ENCODE measurements around the gene ACO1. TPM values are rescaled to one million over a fixed set of nuclear protein-coding genes. Genes with fewer than 3 reads are reported as not detected.

Gene ACO1
- total RNA-seq, 4 donors from 2014 or later = 9.7 to 23.7 (median 15.5) TPM

GRCh38 chr9:32455738-32456137 lies 71.3 kb downstream of the ACO1 start:
- WGBS, 2 donors = 66 to 70% methylated on average over 5 of the region's 5 CpGs
- TF ChIP-seq POLR2A (IDR thresholded peaks at IDR 0.05) (no peak), CTCF (IDR thresholded peaks at IDR 0.05) (no peak)
- intact Hi-C loops (cut with DNase I; ENCODE audit: low total_unique reads) = no loop called here
- no peak for DNase-seq (ENCODE audit: low spot score in 2 of 2)
- no peak overlapping the region for H3K4me3 ChIP-seq (ENCODE audit: low read depth, poor library complexity, severe bottlenecking)

GRCh38 chr9:32456564-32456963 lies 72.1 kb downstream of the ACO1 start:
- intact Hi-C loops (cut with DNase I; ENCODE audit: low total_unique reads) = no loop called here
- TF ChIP-seq POLR2A (IDR thresholded peaks at IDR 0.05) (no peak), CTCF (IDR thresholded peaks at IDR 0.05) (no peak)
- no peak overlapping the region for H3K4me3 ChIP-seq (ENCODE audit: low read depth, poor library complexity, severe bottlenecking)
- DNase-seq (ENCODE audit: low spot score in 2 of 2) = no peak
- WGBS, 2 donors = 92 to 100% methylated on average over 1 of the region's 1 CpG

- DNase-seq (ENCODE audit: low spot score in 2 of 2) = no peak
- H3K4me3 ChIP-seq (ENCODE audit: low read depth, poor library complexity, severe bottlenecking) = no peak overlapping the region
- WGBS, 2 donors = 86 to 89% methylated on average over 5 of the region's 5 CpGs
- intact Hi-C loops (cut with DNase I; ENCODE audit: low total_unique reads) = no loop called here
- no peak for TF ChIP-seq CTCF (IDR thresholded peaks at IDR 0.05)
- no peak for TF ChIP-seq POLR2A (IDR thresholded peaks at IDR 0.05)
These were observed 79.3 kb downstream of the ACO1 start for GRCh38 chr9:32463500-32464293.

- TF ChIP-seq POLR2A (IDR thresholded peaks at IDR 0.05) (no peak), CTCF (IDR thresholded peaks at IDR 0.05) (no peak)
- intact Hi-C loops (cut with DNase I; ENCODE audit: low total_unique reads) = no loop called here
- WGBS, 2 donors = 26 to 96% methylated on average over 1 of the region's 1 CpG
These were observed 84.3 kb downstream of the ACO1 start for GRCh38 chr9:32468740-32469139.

GRCh38 chr9:32472344-32472743 lies 87.9 kb downstream of the ACO1 start:
- intact Hi-C loops (cut with DNase I; ENCODE audit: low total_unique reads) = no loop called here
- H3K4me3 ChIP-seq (ENCODE audit: low read depth, poor library complexity, severe bottlenecking) = no peak overlapping the region
- TF ChIP-seq CTCF (IDR thresholded peaks at IDR 0.05) (no peak), POLR2A (IDR thresholded peaks at IDR 0.05) (no peak)
- 97 to 99% methylated on average over 3 of the region's 3 CpGs for WGBS, 2 donors
- DNase-seq (ENCODE audit: low spot score in 2 of 2) = no peak

More at GRCh38 chr9:32468740-32469139, 84.3 kb downstream of the ACO1 start:
- DNase-seq (ENCODE audit: low spot score in 2 of 2) = no peak
- no peak overlapping the region for H3K4me3 ChIP-seq (ENCODE audit: low read depth, poor library complexity, severe bottlenecking)

GRCh38 chr9:32483343-32483742 lies 98.9 kb downstream of the ACO1 start:
- WGBS, 2 donors = 77 to 87% methylated on average over 4 of the region's 4 CpGs
- intact Hi-C loops (cut with DNase I; ENCODE audit: low total_unique reads) = no loop called here
- DNase-seq (ENCODE audit: low spot score in 2 of 2) = no peak
- H3K4me3 ChIP-seq (ENCODE audit: low read depth, poor library complexity, severe bottlenecking) = no peak overlapping the region
- TF ChIP-seq CTCF (IDR thresholded peaks at IDR 0.05) (no peak), POLR2A (IDR thresholded peaks at IDR 0.05) (no peak)
